GM19328 (cell line): ENCODE measurements around the gene BGLAP.

Experiments
- ATAC-seq: cut with Tn5 transposase; IDR thresholded peaks from one replicate; pipeline ENCODE4 v1.9.1; 2021; ENCODE audit warnings: mild to moderate bottlenecking, moderate library complexity; ENCODE audit not compliant: unreplicated experiment

Gene BGLAP

DNA sequence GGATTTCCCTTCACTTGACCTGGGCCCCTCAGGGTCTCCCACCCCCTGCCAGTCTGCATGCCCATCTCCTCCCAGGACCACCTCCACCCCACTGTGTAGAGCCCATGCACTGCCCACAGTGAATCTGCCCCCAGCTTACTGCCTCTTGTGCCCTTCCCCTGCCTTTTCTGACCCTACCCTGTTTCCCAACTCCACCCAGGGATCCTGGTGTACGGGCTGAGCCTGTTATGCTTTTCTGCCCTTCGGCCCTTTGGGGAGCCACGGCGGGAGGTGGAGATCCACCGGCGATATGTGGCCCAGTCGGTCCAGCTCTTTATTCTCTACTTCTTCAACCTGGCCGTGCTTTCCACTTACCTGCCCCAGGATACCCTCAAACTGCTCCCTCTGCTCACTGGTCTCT, 44.1 kb downstream of the BGLAP start:
- ATAC-seq = no peak

DNA sequence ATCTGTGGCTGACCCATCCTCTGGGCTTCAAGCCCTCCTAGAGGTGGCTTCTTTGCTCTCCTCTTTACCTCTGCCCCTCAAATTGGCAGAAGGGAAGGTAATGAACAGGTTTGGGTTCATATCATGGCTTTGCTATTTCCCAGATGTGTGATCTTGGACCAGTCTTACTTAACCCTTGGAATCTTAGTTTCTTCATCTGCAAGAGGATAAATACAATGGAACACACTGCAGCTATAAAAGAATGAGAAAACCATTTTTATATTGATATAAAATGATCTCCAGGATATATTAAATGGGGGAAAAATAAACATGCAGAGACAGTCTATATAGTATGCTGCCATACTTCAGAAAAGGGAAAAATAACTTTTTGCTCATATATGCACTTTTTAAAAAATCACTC, 47.9 kb downstream of the BGLAP start:
- no peak for ATAC-seq

DNA sequence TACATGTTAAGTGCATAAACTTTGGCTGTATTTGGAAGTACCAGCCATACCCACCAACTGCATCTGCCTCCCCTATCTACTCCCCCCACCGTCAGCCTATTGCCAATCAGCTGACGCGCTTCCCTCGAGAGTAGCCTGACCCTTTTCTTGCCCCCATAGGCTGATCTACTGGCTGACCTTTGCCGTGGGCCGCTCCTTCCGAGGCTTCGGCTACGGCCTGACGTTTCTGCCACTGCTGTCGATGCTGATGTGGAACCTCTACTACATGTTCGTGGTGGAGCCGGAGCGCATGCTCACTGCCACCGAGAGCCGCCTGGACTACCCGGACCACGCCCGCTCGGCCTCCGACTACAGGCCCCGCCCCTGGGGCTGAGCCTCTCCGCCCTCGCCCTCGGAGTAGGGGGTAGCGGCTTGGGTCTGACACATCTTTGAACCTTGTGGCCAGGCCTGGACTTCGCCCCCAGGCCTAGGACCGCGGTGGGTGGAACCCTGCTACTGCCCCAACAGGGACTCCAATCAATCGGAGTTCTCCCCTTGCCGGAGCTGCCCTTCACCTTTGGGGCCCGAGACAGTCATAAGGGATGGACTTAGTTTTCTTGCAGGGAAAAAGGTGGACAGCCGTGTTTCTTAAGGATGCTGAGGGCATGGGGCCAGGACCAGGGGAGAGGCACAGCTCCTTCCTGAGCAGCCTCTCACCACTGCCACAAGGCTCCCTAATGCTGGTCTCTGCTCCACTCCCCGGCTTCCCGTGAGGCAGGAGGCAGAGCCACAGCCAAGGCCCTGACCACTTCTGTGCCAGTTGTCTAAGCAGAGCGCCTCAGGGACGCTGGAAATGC, 49.5 kb downstream of the BGLAP start:
- no peak for ATAC-seq
